ENCODE measurements around the gene APLNR.

The APLNR gene

GRCh38 chr11:57251037-57251436 is 14.0 kb upstream of the APLNR start:
- no peak for DNase-seq

DNA sequence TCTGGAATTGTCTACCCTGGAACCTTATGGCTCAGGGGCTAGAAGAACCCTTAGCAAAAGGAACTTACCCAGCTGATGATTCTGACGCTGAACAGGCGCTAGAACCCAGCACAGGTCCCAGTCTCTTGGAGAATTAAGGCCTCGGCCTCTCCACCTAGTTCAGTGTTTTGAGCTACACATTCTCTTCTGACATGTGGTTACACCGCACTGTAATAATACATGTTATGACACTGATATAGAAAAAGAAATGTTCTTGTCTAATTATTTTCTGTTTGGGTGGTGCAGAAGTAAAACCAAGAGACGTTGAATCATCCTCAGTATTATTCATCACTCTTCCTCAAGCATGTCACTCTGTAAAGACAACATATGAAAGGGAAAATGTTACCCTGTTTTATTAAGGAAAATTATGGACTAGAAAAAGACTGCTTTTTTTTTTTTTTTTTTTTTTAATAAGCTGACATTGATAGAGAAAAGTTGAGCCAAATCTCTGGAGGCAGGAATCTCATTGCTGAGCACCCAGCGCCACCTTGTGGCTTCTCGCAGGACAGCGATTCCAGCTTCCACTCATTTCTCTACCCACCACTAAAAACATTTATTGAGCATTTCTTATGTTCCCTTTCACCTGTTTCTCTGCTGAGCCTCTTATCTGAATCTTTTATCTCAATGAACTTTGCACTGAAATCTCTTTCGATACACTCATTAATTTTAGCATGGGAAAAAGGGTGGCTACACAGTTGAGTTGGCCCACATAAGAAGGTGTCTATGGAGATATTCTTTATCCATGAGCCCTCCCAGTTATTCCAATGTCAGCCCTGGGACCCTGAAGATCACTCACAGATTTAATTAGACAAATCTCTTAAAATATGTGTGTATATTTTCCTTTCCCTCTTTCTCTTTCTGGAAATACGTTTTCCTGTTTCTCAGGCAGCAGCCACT is 12.6 kb upstream of the APLNR start:
- peak in 1 of 6 experiments; percentile 9 for DNase-seq

- DNase-seq: no peak
These were observed 11.8 kb upstream of the APLNR start for GRCh38 chr11:57248780-57249383.

GRCh38 chr11:57244911-57245310 is 7.9 kb upstream of the APLNR start:
- DNase-seq: no peak

- DNase-seq: no peak
These were observed 4.4 kb upstream of the APLNR start for GRCh38 chr11:57241353-57241972.

GRCh38 chr11:57240757-57241156 is 3.7 kb upstream of the APLNR start:
- DNase-seq: no peak

DNA sequence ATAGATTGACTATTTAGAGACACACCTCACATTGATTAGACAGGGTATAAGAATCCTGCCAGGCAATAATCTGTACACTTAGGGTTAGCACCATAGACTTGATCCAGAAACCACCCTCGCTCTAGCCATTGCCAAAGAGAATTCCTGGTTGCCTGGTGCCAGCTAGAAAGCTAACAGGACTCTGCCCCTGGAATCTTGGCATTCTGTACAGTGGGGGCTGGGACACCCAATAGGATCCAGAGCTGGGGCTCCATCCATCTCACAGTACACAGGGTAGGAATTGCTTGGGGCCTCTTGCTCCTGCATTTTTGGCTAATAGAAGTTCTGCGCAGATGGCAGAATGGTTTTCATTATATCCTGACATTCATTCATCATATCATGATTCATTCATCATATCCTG is 3.0 kb upstream of the APLNR start:
- DNase-seq: no peak

GRCh38 chr11:57239348-57239747 is 2.3 kb upstream of the APLNR start:
- DNase-seq: no peak

DNA sequence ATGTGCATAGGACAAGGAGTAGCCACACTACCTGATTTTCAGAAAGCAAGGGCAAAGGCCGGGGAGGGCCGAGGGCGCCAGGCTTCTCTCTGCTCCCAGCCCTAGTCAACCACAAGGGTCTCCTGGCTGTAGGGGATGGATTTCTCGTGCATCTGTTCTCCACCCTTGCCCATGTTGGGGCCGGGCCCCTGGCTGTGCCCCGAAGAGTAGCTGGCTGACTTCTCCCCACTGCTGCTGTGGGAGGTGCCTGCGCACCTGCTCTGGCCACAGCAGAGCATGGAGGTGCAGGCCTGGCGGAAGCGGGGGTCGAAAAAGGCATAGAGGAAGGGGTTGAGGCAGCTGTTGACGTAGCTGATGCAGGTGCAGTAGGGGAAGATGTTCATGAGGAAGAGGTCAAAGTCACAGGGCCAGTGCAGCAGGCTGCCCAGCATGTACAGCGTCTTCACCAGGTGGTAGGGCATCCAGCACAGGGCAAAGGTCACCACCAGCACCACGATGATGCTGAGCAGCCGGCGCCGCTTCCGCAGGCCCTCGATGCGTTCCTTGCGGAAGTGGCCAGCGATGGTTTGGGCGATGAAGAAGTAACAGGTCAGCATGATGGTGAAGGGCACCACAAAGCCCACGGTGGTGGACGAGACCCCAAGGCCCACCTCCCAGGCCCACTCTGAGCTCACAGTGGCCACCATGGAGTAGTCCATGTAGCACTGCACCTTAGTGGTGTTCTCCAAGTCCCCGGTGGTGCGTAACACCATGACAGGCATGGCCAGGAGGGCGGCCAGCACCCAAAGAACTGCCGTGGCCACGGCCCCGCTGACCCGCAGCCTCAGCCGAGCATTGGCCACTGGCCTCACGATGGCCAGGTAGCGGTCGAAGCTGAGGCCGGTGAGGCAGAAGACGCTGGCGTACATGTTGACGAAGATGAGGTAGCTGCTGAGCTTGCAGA is 1.0 kb downstream of the APLNR start:
- no peak for DNase-seq

DNA sequence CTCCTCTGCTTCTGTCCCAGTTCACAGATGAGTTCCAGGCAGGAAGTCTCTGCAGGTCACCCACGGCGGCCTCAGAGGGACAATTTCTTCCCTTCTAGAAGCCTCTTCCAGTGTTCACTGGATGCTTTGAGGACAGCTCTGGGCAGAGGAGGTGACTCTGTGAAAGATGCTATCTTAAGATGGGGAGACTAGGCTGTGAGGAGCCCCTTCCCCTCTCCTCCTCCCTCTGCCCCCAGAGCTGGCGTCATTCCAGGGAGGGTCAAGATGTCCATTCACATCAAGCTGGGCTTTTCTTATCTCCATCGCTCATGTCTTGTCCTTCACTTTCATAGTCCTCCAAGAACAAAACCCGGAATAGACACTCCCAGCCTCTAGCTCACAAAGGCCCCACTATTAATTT is 3.3 kb downstream of the APLNR start:
- no peak for DNase-seq

GRCh38 chr11:57231539-57232253 is 5.4 kb downstream of the APLNR start:
- no peak for DNase-seq

- DNase-seq: no peak
These were observed 6.1 kb downstream of the APLNR start for GRCh38 chr11:57230791-57231538.

- no peak for DNase-seq
These were observed 6.7 kb downstream of the APLNR start for GRCh38 chr11:57230316-57230715.

GRCh38 chr11:57228600-57228999 is 8.4 kb downstream of the APLNR start:
- DNase-seq: no peak

- no peak for DNase-seq
These were observed 12.5 kb downstream of the APLNR start for GRCh38 chr11:57224537-57224936.

- no peak for DNase-seq
These were observed 12.9 kb downstream of the APLNR start for GRCh38 chr11:57224128-57224527.

DNA sequence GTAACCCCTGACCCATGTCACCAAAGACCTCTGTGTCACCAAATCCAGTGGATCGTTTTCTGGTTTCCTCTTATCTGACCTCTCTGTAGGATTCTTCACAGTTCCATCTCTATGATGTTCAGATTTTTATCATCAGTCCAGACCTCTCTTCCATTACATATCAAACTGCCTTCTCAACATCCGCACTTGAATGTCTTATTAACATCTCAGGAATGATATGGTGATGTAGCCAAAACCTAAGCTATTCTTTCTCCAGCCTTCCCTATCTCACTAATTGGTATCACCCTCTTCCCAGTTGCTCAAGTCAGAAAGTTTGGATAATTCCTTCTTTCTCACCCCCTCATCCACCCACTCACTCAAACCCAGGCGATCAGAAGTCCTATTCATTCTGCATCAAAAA is 13.4 kb downstream of the APLNR start:
- DNase-seq: no peak

DNA sequence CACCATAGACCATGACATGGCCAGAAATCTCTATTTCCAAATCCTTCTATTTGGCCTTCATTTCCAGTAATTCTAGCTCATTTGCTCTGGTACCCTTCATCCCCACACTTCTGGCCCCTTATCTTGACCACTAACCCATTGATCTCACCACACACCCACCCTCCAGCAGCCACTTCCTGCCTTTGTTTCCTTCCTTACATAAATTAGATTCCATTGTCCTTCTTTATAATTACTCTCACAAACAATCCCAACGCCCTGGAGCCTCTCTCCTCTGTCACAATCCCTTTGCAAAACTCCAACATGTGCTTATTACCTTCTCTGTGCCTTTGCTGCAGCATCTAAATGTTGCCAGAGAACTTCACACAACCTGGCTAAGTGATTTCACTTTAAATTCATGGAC is 14.8 kb downstream of the APLNR start:
- no peak for DNase-seq

- DNase-seq: no peak
These were observed 17.9 kb downstream of the APLNR start for GRCh38 chr11:57219021-57219627.

- DNase-seq: no peak
These were observed 20.0 kb downstream of the APLNR start for GRCh38 chr11:57217053-57217452.

DNA sequence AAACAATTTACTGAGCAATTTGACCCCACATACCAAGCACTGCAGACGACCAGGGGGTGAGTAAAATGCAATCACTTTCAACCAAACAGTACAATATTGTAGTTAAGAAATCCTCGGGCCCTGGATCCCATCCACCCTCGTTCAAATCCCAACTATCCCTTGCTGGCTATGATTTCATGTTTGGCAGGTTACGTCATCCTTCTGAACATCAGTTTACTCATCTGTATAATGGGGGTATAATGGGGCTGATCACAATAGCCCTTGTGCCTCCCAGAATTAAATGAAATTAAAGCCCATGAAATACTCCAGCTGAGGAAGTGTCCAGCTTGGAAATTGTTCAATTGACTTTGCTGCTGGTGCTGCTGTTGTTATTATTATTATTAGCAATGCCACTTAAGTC is 20.6 kb downstream of the APLNR start:
- DNase-seq: no peak

Measured in stimulated activated naive CD4-positive, alpha-beta T cell (primary cell).